ENCODE data around the gene CNGA2.

Gene CNGA2

GRCh38 chrX:151711787-151712186 is 22.8 kb upstream of the CNGA2 start:
- DNase-seq (ENCODE audit: low read depth in 2 of 3, low spot score in 1 of 3): no peak

GRCh38 chrX:151712253-151712652 is 22.3 kb upstream of the CNGA2 start:
- no peak for DNase-seq (ENCODE audit: low read depth in 2 of 3, low spot score in 1 of 3)

DNA sequence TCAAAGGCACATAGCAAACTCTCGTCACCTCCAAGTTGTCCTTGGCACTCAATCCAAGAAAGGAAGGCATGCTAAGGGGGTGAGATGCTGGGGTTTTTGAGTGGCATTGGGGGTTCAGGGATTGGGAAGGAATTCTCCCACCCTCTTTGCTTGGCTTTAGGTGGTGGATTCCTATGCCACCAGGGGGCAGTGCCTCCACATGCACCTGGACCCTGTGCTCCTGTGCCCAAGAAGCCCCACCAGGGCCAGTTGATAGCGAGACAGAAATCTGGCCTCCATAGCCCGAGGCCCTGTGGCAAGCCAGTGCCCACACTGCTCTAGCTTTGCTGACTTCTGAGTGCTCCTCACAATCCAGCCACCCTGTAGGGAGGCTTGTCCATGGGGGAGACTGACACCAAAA is 20.7 kb upstream of the CNGA2 start:
- peak in 1 of 3 donors; percentile 2 for DNase-seq (ENCODE audit: low read depth in 2 of 3, low spot score in 1 of 3)

DNA sequence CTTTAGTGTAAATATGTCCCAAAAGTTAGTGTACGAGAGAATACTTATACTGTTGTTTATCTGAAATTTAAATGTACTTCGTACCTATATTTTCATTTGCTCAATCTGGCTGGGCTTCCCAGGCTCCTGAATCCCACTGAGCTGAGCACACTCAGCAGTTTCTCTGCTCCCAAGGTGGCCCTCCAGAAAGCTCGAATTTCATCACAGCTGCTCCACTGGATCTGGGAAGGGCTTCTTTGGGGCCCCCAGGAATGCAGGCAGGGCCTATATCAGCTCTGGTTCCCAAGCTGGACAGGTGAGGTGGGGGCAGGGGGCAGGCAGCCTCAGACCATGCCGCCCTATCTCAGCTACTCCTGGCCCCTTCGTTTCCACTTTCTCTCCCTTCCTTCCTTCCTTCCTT is 20.2 kb upstream of the CNGA2 start:
- no peak for DNase-seq (ENCODE audit: low read depth in 2 of 3, low spot score in 1 of 3)

DNA sequence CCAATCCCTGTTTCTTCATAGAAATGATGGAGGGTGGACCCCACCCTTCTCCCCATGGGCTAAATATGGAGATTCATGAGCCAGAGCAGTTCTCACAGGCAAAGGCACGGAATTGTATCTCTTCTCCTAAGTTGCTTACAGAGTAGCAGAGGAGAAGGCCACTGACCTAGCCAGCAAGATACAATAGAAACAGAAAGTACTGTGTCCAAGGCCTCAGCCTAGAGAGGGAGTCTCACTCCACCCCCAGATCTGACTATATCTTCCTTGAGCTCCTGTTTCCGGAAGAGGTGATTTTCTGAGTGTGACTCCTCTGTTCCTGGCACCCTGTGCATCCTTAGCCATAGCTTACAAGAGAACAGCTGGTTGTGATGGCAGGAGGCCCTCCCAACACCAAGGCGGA is 18.8 kb upstream of the CNGA2 start, which contains the start of gene FATE1:
FATE1 (plus strand) TSS at position 284 of the 400 bp plus-strand sequence; CDS start at position 369, 85 bp downstream.
- no peak for DNase-seq (ENCODE audit: low read depth in 2 of 3, low spot score in 1 of 3)

DNA sequence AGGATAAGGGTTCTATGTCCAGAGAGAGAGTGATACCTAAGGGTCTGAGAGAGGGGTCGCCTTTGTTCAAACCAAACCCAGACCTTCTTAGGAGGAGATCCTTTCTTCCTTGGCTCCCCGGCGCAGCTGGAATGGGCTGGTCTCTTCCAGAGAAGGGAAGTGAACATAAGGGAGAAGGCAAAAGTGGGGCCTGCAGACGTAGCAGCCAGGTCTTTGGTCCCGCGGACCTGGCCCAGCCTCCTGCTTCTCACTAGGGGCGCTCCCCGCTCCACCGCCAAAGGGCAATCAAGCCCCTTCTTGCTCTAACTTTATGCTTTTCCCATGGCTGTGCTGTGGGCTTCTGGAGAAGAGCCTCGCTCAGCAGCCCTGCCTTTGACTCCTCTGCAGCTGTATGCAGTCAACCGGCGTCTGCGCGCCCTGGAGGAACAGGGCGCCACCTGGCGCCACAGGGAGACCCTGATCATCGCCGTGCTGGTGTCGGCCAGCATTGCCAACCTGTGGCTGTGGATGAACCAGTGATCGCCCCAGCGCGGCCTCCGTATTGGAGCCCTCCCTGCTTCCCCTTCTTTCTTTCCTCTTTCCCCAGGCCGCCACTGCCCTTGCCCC is 12.2 kb upstream of the CNGA2 start:
- DNase-seq (ENCODE audit: low read depth in 2 of 3, low spot score in 1 of 3): peak in 1 of 3 donors; percentile 3

DNA sequence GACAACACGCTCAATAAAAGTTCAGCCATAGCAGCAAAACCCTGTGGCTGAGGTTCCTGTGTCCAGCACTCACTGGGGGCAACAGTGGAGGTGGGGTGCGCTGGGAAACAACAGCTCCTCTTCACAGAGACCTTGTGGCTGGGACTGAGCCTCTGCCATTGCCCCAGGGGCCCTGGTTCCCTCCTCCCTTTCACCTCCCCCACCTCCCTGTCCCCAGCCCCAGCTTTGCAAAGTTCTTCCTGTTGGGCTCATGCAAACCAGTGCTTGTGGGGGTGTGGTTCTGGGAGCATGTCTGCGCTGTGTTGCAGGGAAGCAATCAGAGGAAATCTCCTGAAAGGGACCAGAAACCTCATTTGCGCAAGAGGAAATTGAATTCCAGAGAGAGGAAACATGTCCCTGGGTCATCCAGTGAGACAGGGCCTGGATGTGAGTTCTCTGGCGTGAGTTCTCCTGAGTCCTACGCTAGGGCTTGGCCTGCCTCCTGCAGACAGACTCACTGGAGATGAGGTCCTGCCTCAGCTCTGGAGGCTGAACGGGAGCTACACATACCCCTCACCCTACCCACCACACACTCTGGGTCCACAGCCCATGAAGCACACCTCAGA is 11.3 kb upstream of the CNGA2 start:
- no peak for DNase-seq (ENCODE audit: low read depth in 2 of 3, low spot score in 1 of 3)

GRCh38 chrX:151724563-151725337 is 9.8 kb upstream of the CNGA2 start:
- no peak for DNase-seq (ENCODE audit: low read depth in 2 of 3, low spot score in 1 of 3)

GRCh38 chrX:151725338-151725614 is 9.3 kb upstream of the CNGA2 start:
- no peak for DNase-seq (ENCODE audit: low read depth in 2 of 3, low spot score in 1 of 3)

DNA sequence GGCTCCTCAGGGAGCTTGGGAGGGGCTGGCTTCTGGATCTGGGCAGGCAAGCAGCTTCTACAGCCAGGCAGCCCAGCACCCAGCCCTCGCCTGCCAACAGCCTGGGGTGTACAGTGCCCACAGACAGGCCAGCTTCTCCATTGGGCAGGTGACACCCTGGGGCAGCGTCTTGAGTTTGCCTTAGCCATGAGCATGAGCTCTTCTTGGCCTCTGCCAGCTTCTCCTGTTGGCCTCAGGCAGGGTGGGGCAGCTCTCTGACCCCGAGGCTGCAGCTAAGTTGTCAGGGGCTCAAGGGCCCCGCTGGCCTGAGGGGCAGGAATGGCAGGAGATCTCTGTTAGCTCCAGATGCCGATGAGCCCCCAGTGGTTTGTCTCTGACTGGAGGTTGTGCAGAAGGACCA is 7.8 kb upstream of the CNGA2 start:
- DNase-seq (ENCODE audit: low read depth in 2 of 3, low spot score in 1 of 3): no peak

DNA sequence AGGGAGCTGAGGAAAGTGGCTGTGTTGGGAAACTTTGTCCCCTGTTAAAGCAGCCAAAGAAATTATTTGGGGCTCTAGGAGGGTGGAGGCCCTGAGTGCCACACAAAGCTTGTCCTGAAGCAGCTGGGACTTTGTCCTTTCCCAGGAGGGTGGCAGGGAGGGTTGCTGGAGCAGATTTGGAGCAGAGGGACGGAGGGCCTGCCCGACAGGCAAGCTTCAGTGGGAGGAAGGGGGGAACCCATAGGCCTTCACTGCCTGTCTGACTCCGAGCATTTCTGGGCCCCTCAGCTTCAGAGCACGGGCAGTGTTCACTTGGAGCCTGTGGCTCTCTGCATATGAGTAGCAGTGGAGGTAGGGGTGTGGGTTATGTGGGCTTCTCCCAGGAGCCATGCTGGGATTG is 7.2 kb upstream of the CNGA2 start:
- no peak for DNase-seq (ENCODE audit: low read depth in 2 of 3, low spot score in 1 of 3)

DNA sequence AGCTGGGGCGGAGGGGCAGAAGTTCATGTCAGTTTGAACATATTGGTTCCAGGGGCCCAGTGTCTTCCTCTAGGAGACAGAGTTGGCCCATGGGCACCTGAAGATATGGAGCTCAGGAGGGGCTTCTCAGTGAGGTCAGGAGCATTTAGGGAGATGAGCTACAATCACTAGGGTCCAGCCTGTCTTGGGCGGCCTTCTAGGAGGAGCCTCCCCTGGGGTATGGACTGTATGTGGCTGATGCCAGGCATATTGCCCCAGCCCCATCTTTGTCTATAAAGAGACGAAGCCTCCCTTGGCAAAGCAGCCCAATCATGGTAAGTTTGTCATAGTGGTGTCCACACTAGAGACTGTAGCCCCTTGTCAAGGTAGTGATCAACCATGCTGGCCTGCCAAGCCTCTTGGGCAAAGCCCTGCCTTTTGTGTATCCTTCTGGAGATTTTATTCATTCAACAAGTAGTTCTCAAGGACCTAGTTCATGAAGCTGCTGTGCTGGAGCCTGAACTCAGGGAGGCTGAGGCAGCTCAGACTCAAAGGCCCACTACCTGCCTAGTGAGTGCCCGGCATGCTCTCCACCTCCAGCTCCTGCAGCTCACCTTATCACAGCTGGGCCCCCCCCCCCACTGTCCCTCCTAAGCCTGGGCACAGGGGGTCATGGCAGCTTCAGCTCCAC is 5.4 kb upstream of the CNGA2 start:
- no peak for DNase-seq (ENCODE audit: low read depth in 2 of 3, low spot score in 1 of 3)

GRCh38 chrX:151735219-151735618 is 673 bp downstream of the CNGA2 start:
- no peak for DNase-seq (ENCODE audit: low read depth in 2 of 3, low spot score in 1 of 3)

- DNase-seq (ENCODE audit: low read depth in 2 of 3, low spot score in 1 of 3): no peak
These were observed 2.1 kb downstream of the CNGA2 start for GRCh38 chrX:151736685-151737084.

DNA sequence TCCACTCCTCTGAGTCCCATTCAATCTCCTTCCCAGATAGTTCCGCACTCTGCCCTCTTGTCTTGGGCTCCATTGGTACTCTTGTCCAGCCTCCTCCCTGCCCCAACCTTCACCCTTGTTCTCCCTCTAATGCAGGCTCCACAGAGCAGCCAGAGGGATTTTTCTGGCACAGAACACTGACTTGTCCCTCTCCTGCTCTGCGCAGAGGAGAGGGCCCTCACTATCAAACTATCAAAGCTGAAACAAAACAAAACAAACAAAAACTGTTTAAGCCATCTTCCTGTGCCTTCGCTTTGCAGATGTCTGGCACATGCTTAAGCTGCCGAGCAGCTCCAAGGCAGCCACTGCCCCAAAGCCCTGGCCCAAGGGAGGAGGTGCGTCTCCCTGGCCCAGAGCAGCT is 2.9 kb downstream of the CNGA2 start:
- DNase-seq (ENCODE audit: low read depth in 2 of 3, low spot score in 1 of 3): no peak

DNA sequence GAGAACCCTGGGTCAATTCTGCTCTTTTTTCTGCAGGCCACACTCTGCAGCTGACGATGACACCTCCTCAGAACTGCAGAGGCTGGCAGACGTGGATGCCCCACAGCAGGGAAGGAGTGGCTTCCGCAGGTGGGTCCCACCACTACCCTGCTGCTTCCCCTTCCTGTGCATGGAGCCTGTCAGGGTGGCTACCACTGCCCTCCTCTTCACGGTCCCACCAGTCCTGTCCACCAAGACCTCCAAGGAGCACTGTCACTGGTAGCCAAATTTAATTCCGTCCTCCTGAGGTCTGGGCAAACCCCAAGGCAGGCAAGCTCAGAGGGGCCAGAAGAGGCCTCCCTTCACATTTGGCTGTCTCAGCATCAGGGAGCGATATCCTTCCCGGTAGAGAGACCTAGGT is 4.2 kb downstream of the CNGA2 start:
- no peak for DNase-seq (ENCODE audit: low read depth in 2 of 3, low spot score in 1 of 3)

GRCh38 chrX:151741606-151742005 is 7.1 kb downstream of the CNGA2 start:
- no peak for DNase-seq (ENCODE audit: low read depth in 2 of 3, low spot score in 1 of 3)

DNA sequence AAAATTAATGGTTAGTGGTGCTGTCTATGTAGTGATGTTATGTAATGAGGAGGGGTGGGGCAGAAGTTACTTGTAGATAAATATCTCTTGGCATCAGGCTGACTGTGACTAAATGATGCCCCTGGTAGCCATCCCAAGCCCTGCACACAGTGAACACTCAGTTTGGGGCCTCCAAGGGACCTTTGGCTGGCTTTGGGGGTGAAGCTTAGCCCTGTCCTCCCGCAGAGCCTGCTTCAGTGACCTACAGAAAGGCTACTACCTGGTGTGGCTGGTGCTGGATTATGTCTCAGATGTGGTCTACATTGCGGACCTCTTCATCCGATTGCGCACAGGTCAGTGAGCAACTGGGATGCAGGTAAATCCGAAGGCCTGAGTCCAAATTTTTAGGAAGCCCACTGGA is 7.8 kb downstream of the CNGA2 start:
- no peak for DNase-seq (ENCODE audit: low read depth in 2 of 3, low spot score in 1 of 3)

- DNase-seq (ENCODE audit: low read depth in 2 of 3, low spot score in 1 of 3): no peak
These were observed 9.3 kb downstream of the CNGA2 start for GRCh38 chrX:151743651-151744470.

DNA sequence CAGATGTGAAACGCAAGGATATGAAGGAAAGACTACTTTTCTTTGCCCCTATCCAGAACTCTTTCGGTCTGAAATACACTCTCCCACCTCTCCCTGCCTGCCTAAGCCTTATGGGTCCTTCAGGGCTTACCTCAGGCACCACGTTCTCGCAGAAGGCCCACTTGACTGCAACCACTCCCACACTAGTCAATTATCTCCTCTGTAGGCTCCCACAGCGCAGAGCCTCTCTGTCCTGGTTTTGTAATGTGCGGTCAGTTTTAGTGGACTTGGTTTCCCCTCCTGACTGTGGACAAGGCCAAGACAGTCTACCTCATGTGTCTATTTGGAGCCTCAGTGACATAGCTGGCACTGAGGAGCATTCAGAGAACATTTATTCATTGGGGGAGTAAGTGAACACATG is 11.1 kb downstream of the CNGA2 start:
- DNase-seq (ENCODE audit: low read depth in 2 of 3, low spot score in 1 of 3): no peak

DNA sequence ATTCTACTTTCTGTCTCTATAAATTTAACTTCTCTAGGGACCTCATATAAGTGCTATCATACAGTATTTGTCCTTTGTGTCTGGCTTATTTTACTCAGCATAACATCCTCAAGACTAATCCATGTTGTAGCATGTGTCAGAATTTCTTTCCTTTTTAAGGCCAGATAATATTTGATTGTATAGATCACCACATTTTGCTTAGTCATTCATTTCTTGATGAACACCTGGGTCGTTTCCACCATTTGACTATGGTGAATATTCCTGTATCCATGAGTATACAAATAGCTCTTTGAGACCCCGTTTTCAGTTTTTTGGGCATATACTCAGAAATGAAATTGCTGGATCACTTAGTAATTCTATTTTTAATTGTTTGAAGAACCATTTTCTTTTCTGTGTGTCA is 12.0 kb downstream of the CNGA2 start:
- no peak for DNase-seq (ENCODE audit: low read depth in 2 of 3, low spot score in 1 of 3)

Data from stimulated activated CD4-positive, alpha-beta T cell treated with anti-CD3 and anti-CD28 coated beads, Interleukin-12 subunit alpha, Interleukin-12 subunit beta, amount 100 ng/mL, for 48 hours (primary cell).